Panc1 (cell line): ENCODE results near the gene KIF24.

Experiments used
- CTCF ChIP-seq: fragments of 450-650 bp; IDR thresholded peaks from 2 replicates; pipeline ENCODE4 v1.5.1; 2017; ENCODE audit warnings: mild to moderate bottlenecking
- POLR2AphosphoS5 ChIP-seq: IDR thresholded peaks from 2 replicates; pipeline ENCODE4 v1.6.1; 2012; ENCODE audit warnings: mild to moderate bottlenecking, low read depth, low read length, moderate library complexity
- REST ChIP-seq, 2 experiments: IDR thresholded peaks; 2 replicates each; pipeline ENCODE4 v1.6.1; 2011 to 2012; ENCODE audit warnings: low read depth in 2 of 2, control low read depth in 1 of 2, low read length in 1 of 2, mild to moderate bottlenecking in 1 of 2, moderate library complexity in 1 of 2; ENCODE audit not compliant: insufficient read depth in 1 of 2

- TF ChIP-seq CTCF (no peak), POLR2AphosphoS5 (no peak), REST (IDR thresholded peaks at IDR 0.05; ENCODE audit: insufficient read depth in 1 of 2, low read depth in 2 of 2, low read length in 1 of 2) (no peak)
These were observed 47.0 kb upstream of the KIF24 start for GRCh38 chr9:34375901-34376595.
